OCI-LY1 (cell line): ENCODE results near the gene SHROOM3.
A peak's percentile ranks its signal among the peaks of the same experiment; 100 is the strongest.

Source experiments
- H2AFZ ChIP-seq: fragments of 200-600 bp; sonication (generic), shearing (Covaris generic); 2 replicates; pipeline ENCODE4 v1.6.0; 2014; ENCODE audit warnings: antibody characterized with exemption, mild to moderate bottlenecking, low read length
- H3F3A ChIP-seq: fragments of 200-600 bp; sonication (generic), shearing (Covaris generic); 2 replicates; pipeline ENCODE4 v1.6.0; 2014; ENCODE audit warnings: mild to moderate bottlenecking, antibody characterized with exemption, low read length, moderate library complexity; ENCODE audit not compliant: insufficient read depth
- H3K27ac ChIP-seq: fragments of 200-600 bp; sonication (generic); 2 replicates; pipeline ENCODE4 v1.5.1; 2014; ENCODE audit warnings: low read length, mixed run types, mild to moderate bottlenecking, low read depth; ENCODE audit not compliant: poor library complexity, severe bottlenecking
- H3K27me3 ChIP-seq: fragments of 200-600 bp; sonication (generic); 2 replicates; pipeline ENCODE4 v1.6.0; 2014; ENCODE audit warnings: antibody characterized with exemption, mild to moderate bottlenecking, low read length, moderate library complexity; ENCODE audit not compliant: insufficient read depth
- H3K36me3 ChIP-seq: fragments of 200-600 bp; sonication (generic); 2 replicates; pipeline ENCODE4 v1.6.1; 2014; ENCODE audit warnings: mild to moderate bottlenecking, antibody characterized with exemption, low read length, moderate library complexity, mixed read lengths; ENCODE audit not compliant: insufficient read depth
- H3K4me1 ChIP-seq: fragments of 200-600 bp; sonication (generic); 2 replicates; pipeline ENCODE4 v1.5.1; 2014; ENCODE audit warnings: mild to moderate bottlenecking, low read length, moderate library complexity; ENCODE audit not compliant: insufficient read depth, severe bottlenecking
- H3K4me2 ChIP-seq: fragments of 200-600 bp; sonication (generic), shearing (Covaris generic); 2 replicates; pipeline ENCODE4 v1.6.1; 2014; ENCODE audit warnings: low read length
- H3K4me3 ChIP-seq: fragments of 200-600 bp; sonication (generic); 2 replicates; pipeline ENCODE4 v1.5.1; 2014; ENCODE audit warnings: low read length, low read depth, mild to moderate bottlenecking, mixed read lengths; ENCODE audit not compliant: poor library complexity, severe bottlenecking
- H3K79me2 ChIP-seq: fragments of 200-600 bp; shearing (Covaris generic); 2 replicates; pipeline ENCODE4 v1.6.1; 2016; ENCODE audit warnings: mixed run types, low read length, mixed read lengths; ENCODE audit not compliant: insufficient read depth
- H3K9ac ChIP-seq: fragments of 200-600 bp; sonication (generic), shearing (Covaris generic); 2 replicates; pipeline ENCODE4 v1.6.1; 2014; ENCODE audit warnings: mild to moderate bottlenecking, low read length, mixed read lengths
- H3K9me2 ChIP-seq: fragments of 200-600 bp; sonication (generic), shearing (Covaris generic); 2 replicates; pipeline ENCODE4 v1.6.1; 2014; ENCODE audit warnings: low read depth, mild to moderate bottlenecking, low read length, mixed read lengths
- H3K9me3 ChIP-seq: fragments of 200-600 bp; shearing (Covaris generic); 2 replicates; pipeline ENCODE4 v1.6.1; 2014; ENCODE audit warnings: low read length, mixed read lengths
- H4K20me1 ChIP-seq: fragments of 200-600 bp; sonication (generic), shearing (Covaris generic); 2 replicates; pipeline ENCODE4 v1.6.0; 2016; ENCODE audit warnings: mild to moderate bottlenecking, low read length; ENCODE audit not compliant: insufficient read depth
- EZH2 ChIP-seq: fragments of 200-600 bp; sonication (generic), shearing (Covaris generic); IDR thresholded peaks from 2 replicates; pipeline ENCODE4 v1.8.0; 2017; ENCODE audit warnings: borderline replicate concordance, mixed run types, mild to moderate bottlenecking, antibody characterized with exemption, low read length, moderate library complexity, mixed read lengths
- TF ChIP-seq, protein P1 (sequence below): fragments of 200-600 bp; sonication (generic), shearing (Covaris generic); IDR thresholded peaks from 2 replicates; pipeline ENCODE4 v1.5.1; 2017; ENCODE audit warnings: mild to moderate bottlenecking, antibody characterized with exemption, low read length, moderate library complexity, mixed read lengths

Gene SHROOM3

DNA sequence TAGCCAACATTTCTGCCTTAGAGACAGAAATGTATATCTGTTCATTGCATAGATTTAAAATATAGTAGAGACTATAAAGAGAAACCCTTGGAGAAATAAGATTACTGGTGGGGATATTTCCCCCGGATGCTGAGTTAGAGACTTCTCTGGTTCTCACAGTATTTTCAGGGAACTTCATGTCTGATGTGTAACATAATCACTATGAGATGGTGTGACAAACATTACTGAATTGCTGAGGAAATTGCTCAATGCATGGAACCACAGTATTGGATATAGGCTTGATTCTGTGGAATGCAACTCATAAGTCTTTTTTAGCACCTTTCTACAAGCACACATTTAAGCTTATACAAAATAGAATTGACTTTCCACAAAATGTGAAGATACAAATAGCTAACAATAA is 310.2 kb downstream of the SHROOM3 start:
- H3K4me3 ChIP-seq, result no peak overlapping the region
- no peaks in the 10 kb centered on the region for H3K36me3 ChIP-seq
- no peak overlapping the region for H2AFZ ChIP-seq
- H3K9ac ChIP-seq, result no peak overlapping the region
- no peaks in the 10 kb centered on the region for H3K27me3 ChIP-seq
- no peaks in the 10 kb centered on the region for H3F3A ChIP-seq
- H3K79me2 ChIP-seq, result no peaks in the 10 kb centered on the region
- no peak overlapping the region for H3K27ac ChIP-seq
- H3K4me1 ChIP-seq, result no peaks in the 10 kb centered on the region
- TF ChIP-seq EZH2, result no peak
- TF ChIP-seq, protein P1, sequence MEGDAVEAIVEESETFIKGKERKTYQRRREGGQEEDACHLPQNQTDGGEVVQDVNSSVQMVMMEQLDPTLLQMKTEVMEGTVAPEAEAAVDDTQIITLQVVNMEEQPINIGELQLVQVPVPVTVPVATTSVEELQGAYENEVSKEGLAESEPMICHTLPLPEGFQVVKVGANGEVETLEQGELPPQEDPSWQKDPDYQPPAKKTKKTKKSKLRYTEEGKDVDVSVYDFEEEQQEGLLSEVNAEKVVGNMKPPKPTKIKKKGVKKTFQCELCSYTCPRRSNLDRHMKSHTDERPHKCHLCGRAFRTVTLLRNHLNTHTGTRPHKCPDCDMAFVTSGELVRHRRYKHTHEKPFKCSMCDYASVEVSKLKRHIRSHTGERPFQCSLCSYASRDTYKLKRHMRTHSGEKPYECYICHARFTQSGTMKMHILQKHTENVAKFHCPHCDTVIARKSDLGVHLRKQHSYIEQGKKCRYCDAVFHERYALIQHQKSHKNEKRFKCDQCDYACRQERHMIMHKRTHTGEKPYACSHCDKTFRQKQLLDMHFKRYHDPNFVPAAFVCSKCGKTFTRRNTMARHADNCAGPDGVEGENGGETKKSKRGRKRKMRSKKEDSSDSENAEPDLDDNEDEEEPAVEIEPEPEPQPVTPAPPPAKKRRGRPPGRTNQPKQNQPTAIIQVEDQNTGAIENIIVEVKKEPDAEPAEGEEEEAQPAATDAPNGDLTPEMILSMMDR, result no peak
- H3K9me2 ChIP-seq, result no peaks in the 10 kb centered on the region
- no peaks in the 10 kb centered on the region for H3K9me3 ChIP-seq
- H3K4me2 ChIP-seq, result no peak overlapping the region
- no peaks in the 10 kb centered on the region for H4K20me1 ChIP-seq

DNA sequence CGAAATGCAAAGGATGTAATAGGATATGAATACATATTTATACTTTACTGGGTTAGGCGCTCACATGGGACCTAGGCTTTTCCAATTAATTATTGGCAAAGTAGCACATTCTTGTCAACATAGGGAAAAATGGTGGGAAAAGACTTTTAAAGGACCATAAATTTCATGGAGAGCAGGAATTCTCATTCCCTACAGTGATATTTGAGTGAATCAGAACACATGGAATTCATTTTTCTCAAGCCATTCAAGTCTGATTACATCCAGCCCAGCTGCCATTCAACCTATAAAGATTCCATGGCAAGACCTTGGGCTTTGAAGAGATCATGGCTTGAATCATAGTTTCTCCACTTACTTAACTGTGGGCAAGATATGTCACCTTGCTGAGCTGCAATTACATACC is 312.5 kb downstream of the SHROOM3 start:
- no peaks in the 10 kb centered on the region for H3K36me3 ChIP-seq
- H3K4me3 ChIP-seq, result no peak overlapping the region
- no peaks in the 10 kb centered on the region for H3K4me1 ChIP-seq
- H3K27me3 ChIP-seq, result no peaks in the 10 kb centered on the region; the same call in 1 of the 2 replicates
- H3K9me2 ChIP-seq, result no peaks in the 10 kb centered on the region
- no peak overlapping the region for H3K27ac ChIP-seq
- no peaks in the 10 kb centered on the region for H3F3A ChIP-seq
- no peak overlapping the region for H3K9ac ChIP-seq
- H3K4me2 ChIP-seq, result no peak overlapping the region
- no peak overlapping the region for H2AFZ ChIP-seq
- TF ChIP-seq, protein P1, result no peak
- no peak for TF ChIP-seq EZH2
- no peaks in the 10 kb centered on the region for H3K9me3 ChIP-seq
- H4K20me1 ChIP-seq, result no peaks in the 10 kb centered on the region
- H3K79me2 ChIP-seq, result no peaks in the 10 kb centered on the region

DNA sequence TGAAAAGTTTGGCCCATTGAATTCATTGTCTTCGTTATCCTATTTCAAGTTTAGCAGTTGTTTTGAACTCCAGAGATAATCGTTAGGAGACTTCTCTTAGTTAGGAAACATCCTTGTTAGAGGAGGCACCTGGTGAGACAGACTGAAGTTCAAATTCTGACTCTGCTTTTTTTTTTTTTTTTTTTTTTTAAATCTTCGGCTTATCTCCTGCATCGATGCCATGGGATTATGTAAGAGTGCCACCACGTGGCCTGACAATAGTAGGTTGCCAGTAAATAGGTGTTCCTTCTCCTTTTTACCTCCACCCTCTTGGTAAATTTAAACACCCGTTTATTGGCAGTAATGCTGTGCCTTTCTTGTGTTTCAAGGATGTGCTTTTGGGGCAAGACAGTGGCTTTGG is 313.6 kb downstream of the SHROOM3 start:
- H3K4me1 ChIP-seq, result no peaks in the 10 kb centered on the region
- no peak overlapping the region for H3K4me2 ChIP-seq
- H2AFZ ChIP-seq, result no peak overlapping the region
- no peaks in the 10 kb centered on the region; the same call in 1 of the 2 replicates for H3K27me3 ChIP-seq
- H3K79me2 ChIP-seq, result no peaks in the 10 kb centered on the region
- no peak overlapping the region for H3K4me3 ChIP-seq
- H3K9ac ChIP-seq, result no peak overlapping the region
- no peaks in the 10 kb centered on the region for H4K20me1 ChIP-seq
- no peaks in the 10 kb centered on the region for H3F3A ChIP-seq
- no peaks in the 10 kb centered on the region for H3K36me3 ChIP-seq
- H3K27ac ChIP-seq, result no peak overlapping the region
- TF ChIP-seq, protein P1, result peak; percentile 48
- TF ChIP-seq EZH2, result no peak
- H3K9me3 ChIP-seq, result no peaks in the 10 kb centered on the region
- H3K9me2 ChIP-seq, result no peaks in the 10 kb centered on the region
